Esophagus squamous epithelium (tissue), 5 donors: ENCODE measurements around the gene BNIP1. TPM values are rescaled to one million over a fixed set of nuclear protein-coding genes. Genes with fewer than 3 reads are reported as not detected.
"Not testable (repeated sequence)": the region's sequence is repeated elsewhere in the genome, so short reads cannot be mapped to it uniquely, and the experiment has no call there.

Experiments used
- DNase-seq: peaks from one replicate; lab custom pipeline; 2025; lab: John Stamatoyannopoulos, UW
- H3K27ac ChIP-seq, 4 donors: fragments of 200-600 bp; sonication (generic); one replicate each; pipeline ENCODE4 v1.5.1; 2016 to 2019; ENCODE audit warnings: mild to moderate bottlenecking in 1 of 4
- H3K27me3 ChIP-seq, 4 donors: fragments of 200-600 bp; sonication (generic); 1 replicate in 3 of 4; 2 replicates in 1 of 4; pipeline versions ENCODE4 v1.5.1 to v1.6.0; 2017 to 2021; ENCODE audit warnings: antibody characterized with exemption in 1 of 4
- H3K36me3 ChIP-seq, 3 donors: fragments of 200-600 bp; sonication (generic); one replicate each; pipeline ENCODE4 v1.5.1; 2016 to 2019
- H3K4me1 ChIP-seq, 3 donors: fragments of 200-600 bp; sonication (generic); one replicate each; pipeline ENCODE4 v1.5.1; 2017 to 2019
- H3K4me3 ChIP-seq, 4 donors: fragments of 200-600 bp; sonication (generic); 1 replicate in 3 of 4; 2 replicates in 1 of 4; pipeline ENCODE4 v1.5.1; 2016 to 2019; ENCODE audit warnings: mild to moderate bottlenecking in 2 of 4, moderate library complexity in 1 of 4
- H3K9me3 ChIP-seq, 3 donors: fragments of 200-600 bp; sonication (generic); one replicate each; pipeline ENCODE4 v1.5.1; 2016 to 2019
- POLR2A ChIP-seq, 4 donors: fragments of 450-650 bp; IDR thresholded peaks; one replicate each; pipeline ENCODE4 v1.6.1; 2017; ENCODE audit warnings: antibody characterized with exemption in 4 of 4, mild to moderate bottlenecking in 4 of 4, moderate library complexity in 3 of 4
- WGBS, 2 donors: methylation state at CpG; one replicate each; pipeline ENCODE4 v1.1.5; 2018; 5-methylcytosine and 5-hydroxymethylcytosine counted together
- intact Hi-C: fragments of 100-400 bp; cut with DNase I; formaldehyde crosslinking; loops from one replicate; pipeline ENCODE4 v1.15.0; 2022
- total RNA-seq, 4 donors: library from RNA; depleted of rRNA; stranded (reverse); fragments of >200 nt; gene quantifications; one replicate each; pipeline ENCODE4 v1.1.0, GENCODE V29; 2016
- TF ChIP-seq, protein P1 (sequence below), 6 experiments: fragments of 450-650 bp in 4 of 6; fragments of 200-600 bp in 2 of 6; sonication (generic) in 2 of 6; IDR thresholded peaks; one replicate each; pipeline ENCODE4 v1.5.1; 2016 to 2019; ENCODE audit warnings: antibody characterized with exemption in 6 of 6, mild to moderate bottlenecking in 4 of 6, moderate library complexity in 4 of 6
- donor health status: DM: yes; HTN: yes; CAD: no.

The BNIP1 gene
- total RNA-seq, 4 donors from 2014 or later: 5.2 to 12.4 (median 11.2) TPM

DNA sequence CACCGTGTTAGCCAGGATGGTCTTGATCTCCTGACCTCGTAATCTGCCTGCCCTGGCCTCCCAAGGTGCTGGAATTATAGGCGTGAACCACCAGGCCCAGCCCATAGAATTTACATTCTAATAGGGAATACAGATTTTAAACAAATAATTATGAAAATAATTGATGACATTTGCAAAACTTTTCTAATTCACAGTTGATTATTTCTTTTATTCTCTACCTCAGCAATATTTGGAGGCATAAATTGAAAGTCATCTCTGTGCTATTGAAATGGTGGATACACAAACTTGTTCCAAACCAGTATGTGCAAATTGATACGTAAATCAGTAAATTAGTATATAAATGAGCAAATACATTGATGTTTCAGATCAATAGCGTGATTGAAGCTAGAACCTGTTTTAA is 8.2 kb downstream of the BNIP1 start:
- peaks cover 0 to 94% (median 9%) of the 10 kb centered on the region in 3 donors for H3K36me3 ChIP-seq
- 92 to 93% methylated on average over 5 of the region's 5 CpGs for WGBS, 2 donors

DNA sequence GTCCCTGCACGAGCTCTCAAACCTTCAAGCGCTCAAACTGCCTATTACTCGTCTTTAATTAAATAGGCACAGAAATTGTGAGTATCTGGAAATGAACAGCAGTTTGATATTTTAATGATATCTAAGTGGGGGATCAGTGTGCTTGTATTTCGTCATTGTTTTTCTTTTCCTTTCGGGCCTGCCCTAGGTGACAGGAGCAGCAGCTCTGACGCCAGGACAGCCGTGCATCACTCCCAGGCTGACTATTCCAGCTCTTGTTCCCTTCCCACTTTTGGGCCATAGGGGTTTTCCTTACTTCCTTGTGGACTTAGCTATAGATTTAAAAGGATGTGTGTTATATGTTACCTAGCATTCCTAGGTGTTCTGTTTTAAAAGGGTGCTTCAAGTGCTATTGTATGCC is 9.5 kb downstream of the BNIP1 start:
- 76 to 86% methylated on average over 7 of the region's 7 CpGs for WGBS, 2 donors
- no peak for TF ChIP-seq POLR2A (IDR thresholded peaks at IDR 0.05)
- TF ChIP-seq, protein P1, sequence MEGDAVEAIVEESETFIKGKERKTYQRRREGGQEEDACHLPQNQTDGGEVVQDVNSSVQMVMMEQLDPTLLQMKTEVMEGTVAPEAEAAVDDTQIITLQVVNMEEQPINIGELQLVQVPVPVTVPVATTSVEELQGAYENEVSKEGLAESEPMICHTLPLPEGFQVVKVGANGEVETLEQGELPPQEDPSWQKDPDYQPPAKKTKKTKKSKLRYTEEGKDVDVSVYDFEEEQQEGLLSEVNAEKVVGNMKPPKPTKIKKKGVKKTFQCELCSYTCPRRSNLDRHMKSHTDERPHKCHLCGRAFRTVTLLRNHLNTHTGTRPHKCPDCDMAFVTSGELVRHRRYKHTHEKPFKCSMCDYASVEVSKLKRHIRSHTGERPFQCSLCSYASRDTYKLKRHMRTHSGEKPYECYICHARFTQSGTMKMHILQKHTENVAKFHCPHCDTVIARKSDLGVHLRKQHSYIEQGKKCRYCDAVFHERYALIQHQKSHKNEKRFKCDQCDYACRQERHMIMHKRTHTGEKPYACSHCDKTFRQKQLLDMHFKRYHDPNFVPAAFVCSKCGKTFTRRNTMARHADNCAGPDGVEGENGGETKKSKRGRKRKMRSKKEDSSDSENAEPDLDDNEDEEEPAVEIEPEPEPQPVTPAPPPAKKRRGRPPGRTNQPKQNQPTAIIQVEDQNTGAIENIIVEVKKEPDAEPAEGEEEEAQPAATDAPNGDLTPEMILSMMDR (IDR thresholded peaks at IDR 0.05): no peak
- peaks cover 0 to 96% (median 6%) of the 10 kb centered on the region in 3 donors for H3K36me3 ChIP-seq
- no peak overlapping the region for H3K27ac ChIP-seq
- DNase-seq: no peak
- intact Hi-C loops: no loop called here
- H3K4me3 ChIP-seq: no peak overlapping the region
- H3K4me1 ChIP-seq: no peaks in the 10 kb centered on the region
- H3K27me3 ChIP-seq: no peaks in the 10 kb centered on the region
- no peaks in the 10 kb centered on the region for H3K9me3 ChIP-seq

More for the DNA sequence above, 8.2 kb downstream of the BNIP1 start:
- no peaks in the 10 kb centered on the region for H3K9me3 ChIP-seq
- no peaks in the 10 kb centered on the region for H3K27me3 ChIP-seq
- intact Hi-C loops: no loop called here
- H3K27ac ChIP-seq: no peak overlapping the region
- TF ChIP-seq, protein P1 (IDR thresholded peaks at IDR 0.05): no peak
- TF ChIP-seq POLR2A (IDR thresholded peaks at IDR 0.05): no peak
- no peaks in the 10 kb centered on the region for H3K4me1 ChIP-seq
- H3K4me3 ChIP-seq: no peak overlapping the region
- DNase-seq: no peak

DNA sequence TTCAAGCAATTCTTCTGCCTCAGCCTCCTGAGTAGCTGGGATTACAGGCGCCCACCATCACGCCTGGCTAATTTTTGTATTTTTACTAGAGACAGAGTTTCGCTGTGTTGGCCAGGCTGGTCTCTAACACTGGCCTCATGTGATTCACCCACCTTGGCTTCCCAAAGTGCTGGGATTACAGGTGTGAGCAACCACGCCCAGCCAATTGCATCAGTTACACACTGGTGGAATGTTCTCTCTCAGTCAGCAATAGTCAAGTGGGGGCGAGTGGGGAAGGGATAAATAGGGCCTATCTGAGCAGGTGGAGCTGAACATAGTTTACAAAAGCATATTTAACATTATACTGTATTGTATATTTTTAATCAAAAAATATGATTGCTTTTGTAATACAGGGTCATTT is 10.3 kb downstream of the BNIP1 start:
- H3K27ac ChIP-seq, H3K27me3 ChIP-seq, DNase-seq, H3K4me1 ChIP-seq, intact Hi-C loops, H3K9me3 ChIP-seq, H3K4me3 ChIP-seq: not testable (repeated sequence)
- peaks cover 0 to 96% (median 6%) of the 10 kb centered on the region in 3 donors for H3K36me3 ChIP-seq
- 81 to 94% methylated on average over 3 to 5 of the region's 5 CpGs for WGBS, 2 donors

DNA sequence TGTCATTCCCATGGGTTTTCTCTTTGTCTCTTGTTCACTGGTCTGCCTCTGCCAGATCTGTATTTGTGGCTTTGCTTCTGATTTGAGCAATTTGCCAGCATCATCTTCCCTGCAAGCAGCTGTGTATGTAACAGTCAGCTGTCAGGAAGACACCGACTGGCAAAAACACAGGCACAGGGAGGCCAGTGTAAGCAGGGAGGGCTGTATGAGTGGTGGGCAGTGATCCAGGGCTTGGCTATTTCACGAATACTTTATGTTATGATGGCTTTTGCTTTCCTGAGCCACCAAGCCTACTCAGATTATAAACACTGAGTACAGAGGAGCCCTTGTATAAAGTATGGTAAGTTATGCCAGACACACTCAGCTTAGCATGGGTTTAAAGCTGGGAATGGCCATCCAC is 11.6 kb downstream of the BNIP1 start:
- H3K27ac ChIP-seq: no peak overlapping the region
- H3K27me3 ChIP-seq: no peaks in the 10 kb centered on the region
- no peak overlapping the region for H3K4me3 ChIP-seq
- no peak for DNase-seq
- H3K4me1 ChIP-seq: no peaks in the 10 kb centered on the region
- H3K36me3 ChIP-seq: peaks cover 0 to 98% (median 16%) of the 10 kb centered on the region in 3 donors
- TF ChIP-seq, protein P1 (IDR thresholded peaks at IDR 0.05): no peak
- no peak for TF ChIP-seq POLR2A (IDR thresholded peaks at IDR 0.05)
- intact Hi-C loops: no loop called here
- 43 to 66% methylated on average over 1 to 2 of the region's 2 CpGs for WGBS, 2 donors
- no peaks in the 10 kb centered on the region for H3K9me3 ChIP-seq

DNA sequence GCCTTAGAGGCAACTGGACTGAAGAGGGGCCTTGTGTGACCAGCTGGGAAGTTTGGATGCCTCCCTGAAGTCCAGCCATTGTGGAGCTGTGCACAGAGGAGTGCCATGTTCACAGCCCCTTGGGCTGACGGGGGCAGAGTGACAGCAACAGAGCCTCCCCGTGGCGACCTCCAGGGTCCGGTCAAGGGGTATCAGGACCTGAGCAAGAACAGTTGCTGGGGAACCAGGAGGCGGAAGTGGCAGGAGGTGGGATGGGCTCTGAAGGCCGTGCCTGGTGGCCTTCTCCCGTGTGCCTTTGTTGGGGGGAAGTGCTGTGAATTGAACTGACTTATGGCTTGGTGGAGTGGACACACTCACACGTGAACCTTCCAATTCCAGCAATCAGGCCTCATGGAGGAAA is 14.0 kb downstream of the BNIP1 start:
- TF ChIP-seq, protein P1 (IDR thresholded peaks at IDR 0.05): no peak
- TF ChIP-seq POLR2A (IDR thresholded peaks at IDR 0.05): no peak
- Histone ChIP-seq H3K9me3 (no peaks in the 10 kb centered on the region), H3K4me3 (no peak overlapping the region), H3K36me3 (peaks cover 0 to 100% (median 30%) of the 10 kb centered on the region in 3 donors), H3K4me1 (no peaks in the 10 kb centered on the region), H3K27me3 (no peaks in the 10 kb centered on the region), H3K27ac (no peak overlapping the region)
- DNase-seq: no peak
- WGBS, 2 donors: 80% methylated on average over 4 of the region's 8 CpGs; no CpG with 5 or more reads in 1 of the 2 donors
- intact Hi-C loops: no loop called here

DNA sequence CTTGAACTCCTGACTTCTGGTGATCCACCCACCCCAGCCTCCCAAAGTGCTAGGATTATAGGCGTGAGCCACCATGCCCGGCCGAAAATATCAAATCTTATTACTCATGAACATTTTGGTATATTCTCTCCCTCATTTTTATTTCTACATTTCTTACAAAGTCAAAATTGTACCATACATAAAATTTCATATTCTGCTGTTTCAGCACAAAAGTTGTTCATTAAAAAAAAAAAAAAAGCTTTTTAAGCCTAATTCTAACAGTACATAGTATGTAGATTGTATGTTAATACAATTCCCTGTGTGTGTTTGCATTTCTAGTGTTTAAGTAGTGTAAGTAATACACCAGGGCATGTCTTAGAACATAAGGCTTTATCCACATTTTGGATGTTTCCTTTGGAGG is 14.9 kb downstream of the BNIP1 start:
- H3K27ac ChIP-seq: no peak overlapping the region
- H3K4me3 ChIP-seq: no peak overlapping the region
- no peaks in the 10 kb centered on the region for H3K27me3 ChIP-seq
- H3K4me1 ChIP-seq: no peaks in the 10 kb centered on the region
- intact Hi-C loops: no loop called here
- TF ChIP-seq, protein P1 (IDR thresholded peaks at IDR 0.05): no peak
- TF ChIP-seq POLR2A (IDR thresholded peaks at IDR 0.05): no peak
- H3K36me3 ChIP-seq: peaks cover 0 to 100% (median 30%) of the 10 kb centered on the region in 3 donors
- no peaks in the 10 kb centered on the region for H3K9me3 ChIP-seq
- no peak for DNase-seq
- WGBS, 2 donors: 91 to 94% methylated on average over 3 of the region's 3 CpGs
